GM12865 (cell line): Measurements from ENCODE around the gene FARS2.

Source experiments
- DNase-seq: peaks from one replicate; pipeline ENCODE4 v3.0.0; 2010; ENCODE audit warnings: low read depth
- H3K4me3 ChIP-seq: 2 replicates; pipeline ENCODE4 v1.5.1; 2011; ENCODE audit warnings: mild to moderate bottlenecking, low read depth, low read length, control low read depth
- CTCF ChIP-seq: IDR thresholded peaks from 2 replicates; pipeline ENCODE4 v1.5.1; 2011; ENCODE audit warnings: low read length, control low read depth, low read depth, inconsistent platforms; ENCODE audit not compliant: insufficient read depth; ENCODE audit errors: missing control alignments

The FARS2 gene

GRCh38 chr6:5247201-5247600 lies 14.1 kb upstream of the FARS2 start:
- TF ChIP-seq CTCF: no peak
- H3K4me3 ChIP-seq: no peak overlapping the region
- DNase-seq: no peak

GRCh38 chr6:5248302-5249098 lies 12.8 kb upstream of the FARS2 start:
- no peak for DNase-seq
- TF ChIP-seq CTCF: no peak
- H3K4me3 ChIP-seq: no peak overlapping the region

- no peak for DNase-seq
- no peak for TF ChIP-seq CTCF
- no peak overlapping the region for H3K4me3 ChIP-seq
Measured at GRCh38 chr6:5249451-5250122, 11.7 kb upstream of the FARS2 start.

- DNase-seq: no peak
- H3K4me3 ChIP-seq: no peak overlapping the region
- no peak for TF ChIP-seq CTCF
Measured at GRCh38 chr6:5250451-5250850, 10.9 kb upstream of the FARS2 start.

- no peak for TF ChIP-seq CTCF
- no peak for DNase-seq
- no peak overlapping the region for H3K4me3 ChIP-seq
Measured at GRCh38 chr6:5250911-5251310, 10.4 kb upstream of the FARS2 start.

- no peak for DNase-seq
- no peak for TF ChIP-seq CTCF
Measured at GRCh38 chr6:5256952-5257351, 4.4 kb upstream of the FARS2 start.

More at GRCh38 chr6:5256952-5257351, 4.4 kb upstream of the FARS2 start:
- no peak overlapping the region for H3K4me3 ChIP-seq
